Skeletal muscle tissue (tissue), 4 donors: Measurements from ENCODE around the gene ACSM6. TPM values are rescaled to one million over a fixed set of nuclear protein-coding genes. Genes with fewer than 3 reads are reported as not detected.

Experiments
- H3K27ac ChIP-seq: one replicate; pipeline ENCODE4 v1.7.0; 2013; ENCODE audit warnings: mild to moderate bottlenecking, low read depth, low read length, inconsistent platforms
- H3K27me3 ChIP-seq, 3 donors: one replicate each; pipeline ENCODE4 v1.7.0; 2013; ENCODE audit warnings: low read length in 3 of 3; ENCODE audit not compliant: control insufficient read depth in 3 of 3, insufficient read depth in 3 of 3
- H3K36me3 ChIP-seq, 3 donors: one replicate each; pipeline ENCODE4 v1.7.0; 2013; ENCODE audit warnings: low read length in 3 of 3; ENCODE audit not compliant: control insufficient read depth in 3 of 3, insufficient read depth in 3 of 3
- H3K4me1 ChIP-seq, 3 donors: one replicate each; pipeline ENCODE4 v1.7.0; 2013; ENCODE audit warnings: low read length in 3 of 3, mild to moderate bottlenecking in 3 of 3; ENCODE audit not compliant: control insufficient read depth in 3 of 3, insufficient read depth in 3 of 3
- H3K4me3 ChIP-seq, 3 donors: one replicate each; pipeline ENCODE4 v1.7.0; 2013; ENCODE audit warnings: low read length in 3 of 3
- H3K9ac ChIP-seq, 3 donors: one replicate each; pipeline ENCODE4 v1.7.0; 2013; ENCODE audit warnings: low read length in 3 of 3, mild to moderate bottlenecking in 3 of 3, moderate library complexity in 2 of 3, low read depth in 1 of 3
- H3K9me3 ChIP-seq, 3 donors: one replicate each; pipeline ENCODE4 v1.7.0; 2013; ENCODE audit warnings: low read length in 3 of 3; ENCODE audit not compliant: control insufficient read depth in 3 of 3
- total RNA-seq: library from RNA; depleted of rRNA; stranded (reverse); fragments of >200 nt; gene quantifications from one replicate; pipeline ENCODE4 v1.2.3, GENCODE V29; 2014
- donor health status: Osteomylitis.

Gene ACSM6
- total RNA-seq, 1 donor from 2014 or later = not detected

DNA sequence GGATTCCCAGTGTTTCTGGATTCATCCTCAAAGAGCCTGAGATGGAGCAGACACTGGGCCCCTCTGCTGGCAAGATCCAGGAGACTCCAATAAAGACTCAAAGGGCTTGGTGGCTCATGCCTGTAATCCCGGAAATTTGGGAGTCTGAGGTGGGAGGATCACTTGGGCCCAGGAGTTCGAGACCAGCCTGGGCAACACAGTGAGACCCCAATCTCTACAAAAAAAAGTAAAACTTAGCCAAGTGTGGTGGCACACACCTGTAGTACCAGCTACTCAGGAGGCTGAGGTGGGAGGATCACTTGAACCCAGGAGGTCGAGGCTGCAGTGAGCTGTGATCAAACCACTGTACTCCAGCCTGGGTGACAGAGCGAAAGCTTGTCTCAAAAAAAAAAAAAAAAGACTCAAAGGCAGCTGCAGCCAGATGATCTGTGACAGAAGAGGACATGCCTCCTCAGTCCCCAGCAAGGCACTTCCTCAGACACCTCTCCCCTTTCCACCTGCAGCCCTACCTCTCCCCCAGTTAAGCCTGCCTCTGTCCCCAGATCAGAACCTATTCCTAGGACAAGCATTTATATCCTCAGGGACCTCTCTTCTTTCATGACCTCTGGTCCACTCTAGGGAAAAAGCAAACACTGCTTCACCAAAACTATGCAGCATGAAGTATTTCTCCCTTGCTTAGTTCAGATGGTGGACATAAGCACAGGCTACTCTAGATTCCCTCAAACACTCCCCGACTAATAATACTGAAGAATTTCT is 68.9 kb downstream of the ACSM6 start:
- Histone ChIP-seq H3K4me3 (no peak overlapping the region), H3K9ac (no peak overlapping the region), H3K36me3 (peaks cover 10 to 20% (median 20%) of the 10 kb centered on the region in 3 donors), H3K27me3 (no peaks in the 10 kb centered on the region), H3K9me3 (no peaks in the 10 kb centered on the region), H3K27ac (no peak overlapping the region), H3K4me1 (peaks cover 10 to 40% (median 18%) of the 10 kb centered on the region in 3 donors)

- Histone ChIP-seq H3K27ac (no peak overlapping the region), H3K4me1 (peaks cover 10 to 46% (median 24%) of the 10 kb centered on the region in 3 donors), H3K9me3 (no peaks in the 10 kb centered on the region), H3K9ac (no peak overlapping the region), H3K27me3 (no peaks in the 10 kb centered on the region), H3K36me3 (peaks cover 10 to 25% (median 20%) of the 10 kb centered on the region in 3 donors), H3K4me3 (no peak overlapping the region)
Measured at GRCh38 chr10:95263864-95264226, 69.8 kb downstream of the ACSM6 start.

GRCh38 chr10:95264227-95265051 is 70.4 kb downstream of the ACSM6 start:
- Histone ChIP-seq H3K9ac (peak overlapping the region in 1 of 3 donors; percentile 51), H3K36me3 (peaks cover 10 to 27% (median 18%) of the 10 kb centered on the region in 3 donors), H3K27ac (no peak overlapping the region), H3K9me3 (no peaks in the 10 kb centered on the region), H3K27me3 (no peaks in the 10 kb centered on the region), H3K4me3 (no peak overlapping the region), H3K4me1 (peaks cover 10 to 47% (median 24%) of the 10 kb centered on the region in 3 donors)

- Histone ChIP-seq H3K27me3 (no peaks in the 10 kb centered on the region), H3K27ac (no peak overlapping the region), H3K9me3 (no peaks in the 10 kb centered on the region), H3K9ac (no peak overlapping the region), H3K4me1 (peaks cover 7 to 42% (median 22%) of the 10 kb centered on the region in 3 donors), H3K36me3 (peaks cover 7 to 29% (median 18%) of the 10 kb centered on the region in 3 donors), H3K4me3 (no peak overlapping the region)
Measured at GRCh38 chr10:95265572-95265971, 71.5 kb downstream of the ACSM6 start.

- Histone ChIP-seq H3K4me1 (peaks cover 5 to 31% (median 12%) of the 10 kb centered on the region in 3 donors), H3K9me3 (no peaks in the 10 kb centered on the region), H3K4me3 (no peak overlapping the region), H3K9ac (no peak overlapping the region), H3K36me3 (peaks cover 7 to 27% (median 18%) of the 10 kb centered on the region in 3 donors), H3K27me3 (no peaks in the 10 kb centered on the region), H3K27ac (peak overlapping the region; percentile 46)
Measured at GRCh38 chr10:95266674-95267095, 72.6 kb downstream of the ACSM6 start.

DNA sequence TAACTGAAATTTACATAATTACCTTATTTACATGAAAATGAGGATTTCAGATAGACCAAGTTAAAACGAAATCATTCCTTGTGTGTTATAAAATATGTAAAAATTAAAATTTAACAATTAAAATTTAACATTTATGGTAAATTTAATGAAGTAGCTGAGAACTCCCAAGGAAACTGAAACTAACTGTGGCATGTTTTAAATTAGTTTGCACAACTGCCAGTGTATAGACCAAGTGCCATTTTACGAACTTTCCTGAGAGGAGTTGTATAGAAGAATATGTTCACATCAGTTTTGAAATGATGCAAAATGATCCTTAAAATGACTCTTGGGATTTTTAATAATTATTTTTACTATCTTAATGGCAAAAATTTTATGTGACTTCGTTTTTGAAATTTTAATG is 73.2 kb downstream of the ACSM6 start:
- Histone ChIP-seq H3K9ac (no peak overlapping the region), H3K27me3 (no peaks in the 10 kb centered on the region), H3K9me3 (no peaks in the 10 kb centered on the region), H3K4me3 (no peak overlapping the region), H3K27ac (no peak overlapping the region), H3K4me1 (peaks cover 5 to 26% (median 12%) of the 10 kb centered on the region in 3 donors), H3K36me3 (peaks cover 7 to 26% (median 18%) of the 10 kb centered on the region in 3 donors)

GRCh38 chr10:95268438-95268837 is 74.4 kb downstream of the ACSM6 start:
- Histone ChIP-seq H3K27me3 (no peaks in the 10 kb centered on the region), H3K9me3 (no peaks in the 10 kb centered on the region), H3K36me3 (peaks cover 2 to 23% (median 12%) of the 10 kb centered on the region in 3 donors), H3K4me3 (no peak overlapping the region), H3K9ac (peak overlapping the region; percentile 12 to 26 (median 17)), H3K4me1 (peaks cover 13 to 33% (median 16%) of the 10 kb centered on the region in 3 donors), H3K27ac (peak overlapping the region; percentile 65)

DNA sequence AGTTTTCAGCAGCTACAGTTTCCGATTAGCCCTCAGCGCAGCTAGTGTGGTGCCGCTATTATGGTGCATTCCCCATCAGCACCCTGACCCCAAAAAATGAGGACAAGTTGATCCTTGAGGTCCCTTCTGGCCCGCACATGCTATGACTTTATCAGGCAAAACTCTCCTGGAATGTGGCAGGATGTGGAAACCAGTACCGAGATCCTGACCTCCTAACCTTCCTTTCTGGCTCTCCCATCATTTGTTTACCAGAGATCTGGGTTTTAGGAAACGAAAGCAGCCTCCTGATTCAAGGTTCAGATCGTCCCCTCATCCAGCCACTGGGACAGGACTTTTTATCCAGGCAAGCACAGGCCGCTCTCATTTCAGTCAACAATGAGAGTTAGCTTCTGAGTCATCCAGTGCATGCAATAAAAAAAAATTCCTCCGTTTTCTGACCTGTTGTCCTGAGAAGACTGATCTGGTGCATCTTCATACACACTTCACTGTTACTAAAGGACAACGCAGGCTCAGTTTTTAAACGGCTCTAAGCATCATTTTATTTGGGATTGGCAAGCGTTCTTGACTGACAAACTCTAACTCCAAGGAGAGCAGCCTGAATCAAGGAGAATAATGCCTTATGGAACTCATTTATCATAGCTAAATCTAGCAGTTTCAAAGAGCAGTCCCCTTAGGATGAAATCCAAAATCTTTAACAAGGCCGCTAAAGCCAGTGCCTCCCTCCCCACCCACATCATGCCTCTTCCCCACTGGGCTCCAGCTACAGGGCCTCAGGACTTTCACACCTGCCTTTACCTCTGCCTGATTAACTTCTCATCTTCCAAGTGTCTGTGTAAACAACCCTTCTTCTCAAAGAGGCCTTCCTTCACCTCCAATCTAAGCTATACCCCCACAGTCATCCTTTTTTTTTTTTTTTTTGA is 79.6 kb downstream of the ACSM6 start:
- Histone ChIP-seq H3K9ac (peak overlapping the region; percentile 27 to 42 (median 35)), H3K4me3 (peak overlapping the region; percentile 16 to 55 (median 28)), H3K9me3 (no peaks in the 10 kb centered on the region), H3K27me3 (no peaks in the 10 kb centered on the region), H3K27ac (peak overlapping the region; percentile 82), H3K4me1 (peaks cover 44 to 53% (median 48%) of the 10 kb centered on the region in 3 donors), H3K36me3 (peaks cover 0 to 9% (median 0%) of the 10 kb centered on the region in 3 donors)

- Histone ChIP-seq H3K36me3 (no peaks in the 10 kb centered on the region), H3K27ac (peak overlapping the region; percentile 82), H3K9ac (peak overlapping the region in 1 of 3 donors; percentile 37), H3K4me1 (peaks cover 45 to 58% (median 53%) of the 10 kb centered on the region in 3 donors), H3K4me3 (no peak overlapping the region), H3K9me3 (no peaks in the 10 kb centered on the region), H3K27me3 (no peaks in the 10 kb centered on the region)
Measured at GRCh38 chr10:95275726-95276366, 81.8 kb downstream of the ACSM6 start.
